T-helper 2 cell (primary cell): ENCODE data around the gene LRRC8B.

Experiments
- DNase-seq, 5 experiments: peaks; one replicate each; pipeline versions ENCODE4 v3.0.0 to v3.0.0-alpha.2; 2012 to 2022

Gene LRRC8B

DNA sequence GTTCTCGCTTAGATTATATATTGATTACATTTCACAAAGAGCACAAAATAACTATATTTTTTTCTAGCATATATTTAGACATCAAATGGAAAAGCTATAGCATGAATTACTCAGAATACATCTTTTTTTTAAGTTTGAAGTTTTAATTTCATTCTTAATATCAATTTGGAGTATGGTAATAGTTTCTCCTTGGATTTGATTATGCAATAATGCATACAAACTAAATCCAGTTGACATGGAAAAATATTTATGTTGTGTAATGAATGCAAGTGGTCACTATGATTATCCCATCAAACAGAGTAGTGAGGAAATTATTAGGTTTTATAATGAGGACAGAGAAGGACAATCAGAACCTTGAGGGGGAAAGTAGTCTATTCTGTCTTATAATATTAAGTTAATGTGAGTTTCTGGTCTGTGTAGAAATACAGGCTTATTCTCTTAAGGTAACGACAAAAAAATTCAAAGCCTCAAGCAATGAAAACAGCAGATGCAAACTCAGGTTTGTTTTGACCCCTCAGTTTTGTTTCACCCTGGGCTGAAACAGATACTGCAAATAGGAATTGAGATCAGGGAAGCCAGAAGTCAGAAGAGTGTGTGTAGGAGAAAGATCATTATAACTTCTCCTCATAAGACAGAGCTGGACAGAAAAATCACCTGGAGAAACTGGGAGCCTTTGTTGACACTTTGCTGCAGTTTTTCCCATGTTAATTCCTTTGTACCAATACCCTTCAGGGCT lies 23.7 kb downstream of the LRRC8B start:
- no peak for DNase-seq

GRCh38 chr1:89550995-89551394 lies 26.4 kb downstream of the LRRC8B start:
- no peak for DNase-seq

DNA sequence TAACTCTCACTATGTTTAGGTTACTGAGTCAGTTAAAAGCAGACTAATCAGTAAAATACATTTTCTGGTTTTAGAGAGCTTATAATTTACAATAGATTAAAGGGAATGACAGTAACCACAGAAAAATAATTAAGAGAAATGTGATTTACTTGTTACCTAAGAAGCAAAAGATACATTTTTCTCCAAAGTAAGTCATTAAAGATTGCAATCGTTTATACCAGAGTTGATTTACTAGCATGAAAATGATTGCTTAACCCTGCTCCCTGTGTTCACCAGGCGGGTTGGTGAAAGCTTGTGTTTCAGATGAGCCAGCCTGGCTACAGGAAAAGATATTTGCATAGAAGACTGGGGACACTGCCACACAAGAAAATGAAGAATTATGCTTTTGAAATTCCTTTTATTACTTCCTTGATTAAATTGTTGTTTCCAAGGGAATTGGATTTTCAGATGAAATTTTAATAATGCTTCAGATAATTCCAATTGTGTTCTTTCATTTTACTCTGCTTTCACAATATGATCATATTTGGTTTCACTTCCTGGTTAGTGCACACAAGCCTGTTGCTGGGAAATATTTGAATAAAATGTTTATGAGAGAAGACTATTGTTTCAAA lies 27.9 kb downstream of the LRRC8B start:
- DNase-seq: peak in 1 of 5 experiments; percentile 26

DNA sequence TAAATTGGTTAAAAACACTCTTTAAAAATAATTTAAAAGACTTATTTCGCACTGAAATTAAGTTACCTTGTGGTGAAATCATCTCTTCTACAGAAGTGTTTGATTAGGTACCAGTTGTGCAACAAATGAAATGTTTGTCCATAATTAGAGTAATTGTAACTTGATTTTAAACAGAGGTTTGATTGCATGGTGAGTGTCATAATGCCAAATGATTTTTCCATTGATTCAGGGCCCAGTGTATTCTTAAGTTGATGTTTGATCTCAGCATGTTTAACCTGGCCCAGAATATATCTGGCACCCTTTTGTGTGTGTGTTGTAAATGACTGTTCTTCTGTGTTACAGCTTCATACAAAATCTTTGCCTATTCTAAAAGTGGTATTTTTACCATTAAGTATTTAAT lies 28.5 kb downstream of the LRRC8B start:
- no peak for DNase-seq

- no peak for DNase-seq
Observed at GRCh38 chr1:89555550-89555949, 30.9 kb downstream of the LRRC8B start.

DNA sequence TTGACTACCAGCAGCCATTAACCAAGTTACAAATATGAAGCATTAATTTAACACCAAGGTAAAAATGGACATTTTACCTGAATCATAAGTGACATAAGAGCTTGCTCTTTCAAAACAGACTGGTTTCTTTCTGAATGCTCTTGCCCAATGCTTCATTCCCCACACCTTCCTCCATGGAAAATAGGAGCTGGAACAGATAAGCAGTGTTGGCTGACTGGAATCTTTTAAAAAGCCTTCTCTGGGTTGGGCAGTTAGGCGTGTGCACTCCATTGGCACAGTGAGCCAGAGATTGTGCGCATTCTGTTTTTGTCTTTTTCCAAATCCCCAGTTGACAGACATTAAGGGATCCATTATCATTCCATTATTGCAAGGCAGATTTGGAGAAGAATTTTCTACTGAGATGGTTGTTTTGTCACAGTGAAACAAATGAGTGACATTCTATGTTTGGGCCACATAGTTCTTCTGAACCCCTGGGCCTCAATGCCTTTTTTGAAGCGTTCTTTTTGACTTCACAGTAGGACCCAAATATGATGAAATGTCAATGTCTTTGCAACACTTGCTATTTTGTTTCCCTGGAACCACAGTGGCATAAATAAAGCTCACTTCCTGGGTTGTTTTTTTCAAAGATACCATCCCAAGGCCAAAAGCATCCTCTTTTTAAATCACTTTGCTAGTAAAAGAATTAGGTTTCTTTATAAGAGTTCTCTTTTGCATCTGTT lies 32.3 kb downstream of the LRRC8B start:
- DNase-seq: no peak

DNA sequence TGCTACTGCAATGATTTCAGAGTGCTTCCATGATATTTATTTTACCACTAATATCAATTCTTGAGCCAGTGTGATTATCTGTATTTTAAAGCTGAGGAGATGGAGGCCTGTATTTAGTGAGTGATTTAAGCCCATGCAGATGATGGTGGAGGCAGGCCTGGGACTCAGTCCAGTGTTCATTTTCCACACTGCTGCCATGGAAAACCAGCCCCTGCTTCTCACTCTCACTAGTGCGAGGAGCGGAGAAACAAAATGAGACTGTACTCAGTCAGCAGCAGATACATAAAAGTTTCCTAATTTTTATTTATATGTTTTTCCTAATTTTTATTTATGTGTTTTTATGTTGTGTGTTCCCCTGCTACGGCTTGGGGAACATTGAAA lies 32.8 kb downstream of the LRRC8B start:
- DNase-seq: no peak

DNA sequence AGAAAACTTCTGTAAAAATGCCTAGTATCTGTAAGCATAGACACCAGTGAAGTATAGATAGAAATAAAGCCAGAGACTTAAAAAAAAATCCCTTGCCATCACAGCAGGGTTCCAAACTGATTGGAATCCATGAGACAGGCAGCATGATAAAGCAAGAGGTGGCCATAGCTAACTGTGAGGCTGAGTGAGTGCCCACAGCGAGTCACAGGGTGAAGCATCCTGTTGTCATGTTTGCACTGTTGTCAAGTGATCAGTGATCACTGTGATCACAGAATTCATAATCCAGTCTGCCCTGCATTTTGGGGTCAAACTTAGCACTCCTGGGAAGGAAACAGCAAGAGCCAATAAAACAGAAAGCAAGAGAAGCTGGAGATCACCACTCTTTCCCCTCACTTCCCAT lies 33.3 kb downstream of the LRRC8B start:
- no peak for DNase-seq

DNA sequence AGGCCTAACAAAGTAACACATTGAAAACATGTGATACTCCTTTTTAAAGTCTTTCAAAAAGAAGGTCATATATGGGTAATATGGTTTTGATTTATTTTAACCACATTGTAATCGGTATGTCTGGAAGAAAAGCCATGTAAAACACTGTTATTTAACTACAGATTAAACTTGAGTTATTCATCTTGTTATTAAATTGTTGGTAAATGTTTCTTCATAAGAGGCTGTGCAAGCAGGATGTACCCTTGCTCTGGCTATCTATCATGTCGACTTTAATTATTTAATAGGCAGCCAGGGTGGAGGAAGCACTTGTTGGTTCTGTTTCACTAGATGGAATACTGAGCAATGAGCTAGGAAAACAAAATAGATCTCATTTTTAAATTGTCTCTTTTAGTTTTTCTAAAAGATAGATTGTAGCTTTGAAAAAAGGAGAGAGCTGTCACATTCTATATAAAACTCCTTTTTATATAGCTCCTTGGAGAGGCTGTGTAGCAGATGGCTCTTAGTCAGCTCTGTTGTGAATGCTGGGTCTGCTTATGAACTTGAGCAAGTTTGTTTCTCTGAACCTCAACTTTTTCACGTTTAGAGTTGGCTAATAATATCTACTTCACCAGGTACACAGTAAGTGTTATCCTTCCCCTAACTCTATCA lies 39.5 kb downstream of the LRRC8B start:
- DNase-seq: no peak

DNA sequence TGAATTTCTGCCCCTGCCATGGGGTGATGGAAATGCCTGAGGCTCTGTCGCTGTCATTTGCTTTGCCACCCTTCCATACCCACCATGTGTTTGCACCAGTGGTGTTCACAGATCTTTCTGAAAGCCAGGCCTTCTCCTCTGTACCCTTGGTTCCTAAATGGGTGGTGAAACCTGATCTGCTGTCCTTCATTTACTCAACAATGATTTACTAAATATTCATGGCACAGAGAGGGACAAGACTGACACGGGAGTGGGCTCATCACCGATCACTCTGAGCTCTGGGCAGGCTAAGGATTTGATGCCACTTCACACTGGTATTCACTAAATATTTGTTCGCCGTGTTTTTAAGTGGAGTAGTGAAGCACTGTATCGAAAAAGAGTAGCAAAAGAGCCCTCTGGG lies 40.9 kb downstream of the LRRC8B start:
- no peak for DNase-seq

DNA sequence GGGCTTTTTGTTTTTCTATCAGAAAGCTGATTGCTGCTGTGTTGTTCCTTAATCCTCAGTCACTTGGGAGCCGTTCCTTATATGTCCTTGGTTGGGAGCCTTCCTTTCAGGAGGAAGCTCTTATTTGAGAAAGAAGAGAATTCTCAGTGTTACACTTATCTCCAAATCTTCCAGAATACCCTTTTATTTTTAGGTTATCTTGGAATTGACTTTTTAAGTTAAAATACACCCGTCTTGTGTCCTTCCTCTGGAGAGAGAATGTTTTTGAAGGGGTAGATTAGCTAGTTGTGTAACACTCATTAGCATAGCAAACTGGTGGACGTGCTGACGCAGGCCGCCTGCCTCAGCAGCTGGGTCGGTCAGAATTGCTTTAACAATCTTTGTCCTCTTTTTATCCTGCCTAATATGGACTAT lies 42.1 kb downstream of the LRRC8B start:
- DNase-seq: no peak

DNA sequence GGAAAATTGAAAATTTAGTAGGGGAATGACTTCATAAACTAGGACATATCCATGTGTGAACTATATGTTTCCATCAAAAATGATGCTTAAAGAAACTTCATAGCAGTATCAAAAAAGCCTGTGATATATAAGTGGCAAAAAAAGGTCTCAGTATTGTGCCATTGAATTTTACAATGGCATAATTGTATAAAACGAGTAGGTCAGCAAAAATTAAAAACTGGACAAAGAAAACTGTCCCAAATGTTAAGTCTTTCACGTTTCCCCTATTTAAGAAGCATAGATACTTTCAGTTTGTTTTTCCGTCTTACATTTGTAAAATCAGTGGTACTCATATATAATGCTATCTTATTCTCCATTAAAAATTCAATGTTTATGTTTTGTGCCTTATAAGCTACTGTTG lies 43.2 kb downstream of the LRRC8B start:
- DNase-seq: no peak

GRCh38 chr1:89573410-89573809 lies 48.8 kb downstream of the LRRC8B start:
- no peak for DNase-seq

DNA sequence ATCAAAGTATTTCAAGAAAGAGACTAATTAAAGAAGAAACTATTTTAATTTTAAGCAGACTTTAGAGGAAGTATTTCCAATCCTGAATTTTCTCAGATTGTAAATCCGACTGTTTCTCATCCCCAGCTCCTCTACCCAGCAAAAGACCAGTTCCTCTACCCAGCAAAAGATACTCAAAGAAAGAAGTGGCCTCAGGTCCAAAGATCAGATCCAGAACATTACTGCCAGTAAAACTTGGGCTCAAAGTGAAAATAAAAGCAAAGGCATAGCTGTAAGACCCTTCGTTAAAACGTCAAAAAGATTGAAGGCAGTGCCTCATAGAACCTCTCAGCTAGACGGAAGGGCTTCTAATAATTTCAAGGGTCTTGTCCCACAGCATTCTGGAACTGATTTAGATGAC lies 50.0 kb downstream of the LRRC8B start:
- no peak for DNase-seq

DNA sequence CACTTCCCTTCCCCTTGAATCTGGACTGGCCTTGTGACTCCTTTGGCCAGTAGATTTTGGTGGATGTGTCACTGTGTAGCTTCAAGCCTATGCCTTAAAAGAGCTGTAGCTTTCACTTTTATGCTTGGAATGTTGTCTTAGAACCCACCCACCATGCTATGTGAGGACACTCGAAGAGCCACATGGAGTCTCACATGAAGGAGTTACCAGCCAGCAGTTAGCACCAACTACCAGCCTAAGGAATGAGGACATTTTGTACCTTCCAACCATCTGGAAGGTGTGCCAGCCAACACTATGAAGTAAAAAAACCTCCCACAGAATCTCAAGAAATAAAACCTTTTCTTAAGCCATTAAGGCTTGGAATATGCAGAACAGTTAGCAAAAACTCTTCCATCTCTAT lies 50.6 kb downstream of the LRRC8B start:
- DNase-seq: no peak

GRCh38 chr1:89576013-89576412 lies 51.4 kb downstream of the LRRC8B start:
- DNase-seq: no peak

DNA sequence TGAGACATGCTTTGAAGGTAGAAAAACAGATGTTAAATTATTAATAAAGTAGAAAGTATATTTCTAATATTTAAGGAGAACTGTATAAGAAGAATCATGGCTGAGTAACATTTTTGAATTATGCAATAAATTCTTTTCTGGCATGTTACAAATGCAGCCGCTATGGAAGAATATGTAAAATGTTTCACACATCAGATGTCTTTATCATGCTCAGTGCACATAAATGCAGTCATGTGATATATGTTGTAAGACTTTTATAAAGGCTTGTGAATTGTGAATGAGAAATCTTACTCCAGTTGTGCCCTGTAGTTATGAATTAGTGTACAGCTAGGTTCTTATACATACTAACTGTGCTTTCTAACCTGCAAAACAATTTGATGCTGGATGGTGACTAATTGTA lies 53.5 kb downstream of the LRRC8B start:
- no peak for DNase-seq

DNA sequence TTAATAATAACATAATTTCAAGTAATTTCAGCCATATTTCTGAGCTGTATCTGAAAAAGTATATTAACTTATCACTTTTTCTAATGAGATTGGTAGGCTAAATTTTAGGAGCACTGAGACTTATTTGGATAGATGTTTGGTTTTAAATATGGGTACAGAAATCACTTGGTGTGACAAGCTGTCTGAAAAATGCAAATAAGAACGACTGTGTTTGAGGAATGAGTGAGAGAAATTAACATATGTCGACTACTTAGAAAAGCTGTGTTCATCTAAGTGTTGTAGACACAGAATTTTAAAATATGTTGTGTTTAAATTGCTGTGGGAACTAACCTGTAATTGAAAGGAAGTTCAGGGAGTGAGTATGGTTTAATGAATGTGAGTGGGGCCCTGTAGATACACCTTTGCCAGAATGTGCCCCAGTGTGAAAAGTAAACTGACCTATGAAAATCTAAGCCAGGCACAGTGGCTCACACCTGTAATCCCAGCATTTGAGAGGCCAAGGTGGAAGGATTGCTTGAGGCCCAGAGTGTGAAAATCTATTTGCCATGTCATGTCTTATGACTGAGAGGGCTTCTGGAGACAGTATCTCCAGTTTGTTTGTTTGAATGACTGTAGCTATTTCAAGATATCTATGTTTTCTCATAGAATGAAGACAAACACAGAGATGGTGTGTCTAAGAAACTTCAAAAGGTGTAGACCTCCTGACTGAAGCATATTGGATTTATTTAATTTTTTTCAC lies 54.5 kb downstream of the LRRC8B start:
- no peak for DNase-seq

DNA sequence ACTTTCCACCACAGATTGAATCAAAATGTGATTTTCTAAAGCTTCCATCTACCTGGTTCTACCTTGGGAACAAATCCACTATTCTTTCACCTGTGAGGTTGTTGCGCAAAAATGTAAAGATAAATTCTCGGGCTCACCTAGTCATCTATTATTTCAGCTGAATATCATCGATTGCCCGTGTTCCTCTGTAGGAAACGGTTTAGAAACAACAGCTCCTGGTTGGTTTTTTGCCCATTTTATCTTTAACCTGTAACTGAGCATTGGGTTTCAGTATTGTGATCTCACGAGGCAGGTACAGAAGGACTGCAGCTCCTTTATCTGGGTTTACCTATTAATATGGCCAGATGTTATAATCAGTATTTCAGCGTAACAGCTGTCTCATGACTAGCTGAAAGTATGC lies 55.4 kb downstream of the LRRC8B start:
- no peak for DNase-seq

DNA sequence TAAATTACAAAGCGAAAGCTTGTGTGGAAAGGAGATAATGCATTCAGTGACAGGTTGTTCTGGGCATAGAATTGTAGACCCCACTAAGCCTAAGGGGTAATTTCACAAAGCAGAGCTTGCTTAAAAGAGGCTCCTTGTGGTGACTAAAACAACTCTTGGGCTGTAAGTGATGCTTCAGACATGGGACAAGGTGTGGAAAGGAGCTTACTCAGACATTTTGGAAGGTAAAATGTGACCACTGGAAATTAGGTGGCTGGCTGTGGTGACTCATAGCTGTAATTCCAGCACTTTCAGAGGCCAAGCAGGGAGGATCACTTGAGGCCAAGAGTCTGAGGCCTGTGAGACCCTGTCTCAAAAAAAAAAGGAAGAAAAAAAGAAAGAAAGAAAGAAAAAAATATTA lies 57.2 kb downstream of the LRRC8B start:
- DNase-seq: peak in 1 of 5 experiments; percentile 21

- no peak for DNase-seq
Observed at GRCh38 chr1:89582571-89582970, 57.9 kb downstream of the LRRC8B start.

- DNase-seq: no peak
Observed at GRCh38 chr1:89584211-89584610, 59.6 kb downstream of the LRRC8B start.

DNA sequence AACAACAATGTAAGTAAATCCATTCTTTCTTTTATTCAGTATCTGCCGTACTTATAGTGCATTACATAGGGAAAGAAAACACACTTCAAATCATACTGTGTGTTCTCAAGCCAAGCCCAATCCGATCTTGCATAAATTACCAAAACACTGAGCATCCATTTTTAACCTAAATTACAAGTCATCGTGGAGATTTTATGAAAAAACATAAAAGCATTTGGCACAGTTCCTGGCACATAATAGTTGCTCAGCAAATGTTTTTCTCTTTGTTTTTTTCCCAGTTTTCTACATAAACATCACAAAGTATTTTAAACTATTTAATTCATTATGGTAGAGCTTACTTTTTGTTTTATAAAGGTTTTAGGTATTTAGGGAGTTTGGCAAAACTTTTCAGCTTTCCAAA lies 60.2 kb downstream of the LRRC8B start:
- no peak for DNase-seq
